Dendritic cell treated with granulocyte-macrophage colony-stimulating factor and Interleukin-4, amounts not matched to agents 40 ng/mL and 50 ng/mL, for 4 days (primary cell): ENCODE measurements around the gene NPHP4.

Experiments
- H3K27ac Mint-ChIP-seq: one replicate; pipeline ENCODE4 v1.8.0; 2022; ENCODE audit warnings: mild to moderate bottlenecking, mixed read lengths
- H3K27me3 Mint-ChIP-seq: one replicate; pipeline ENCODE4 v1.8.0; 2022; ENCODE audit warnings: mild to moderate bottlenecking, mixed read lengths
- H3K36me3 Mint-ChIP-seq: one replicate; pipeline ENCODE4 v1.8.0; 2022; ENCODE audit warnings: low read depth, mixed read lengths
- H3K4me1 Mint-ChIP-seq: one replicate; pipeline ENCODE4 v1.8.0; 2022; ENCODE audit warnings: low read depth, mixed read lengths
- H3K4me3 Mint-ChIP-seq: one replicate; pipeline ENCODE4 v1.8.0; 2022; ENCODE audit warnings: mild to moderate bottlenecking, moderate library complexity, mixed read lengths
- H3K9me3 Mint-ChIP-seq: one replicate; pipeline ENCODE4 v1.8.0; 2022; ENCODE audit warnings: mixed read lengths
- intact Hi-C: fragments of 100-400 bp; cut with micrococcal nuclease; formaldehyde crosslinking; loops from one replicate; pipeline ENCODE4 v1.15.0; 2022

The NPHP4 gene

GRCh38 chr1:5882367-5883128, 109.7 kb downstream of the NPHP4 start:
- Mint-ChIP-seq H3K4me1 (no peaks in the 10 kb centered on the region), H3K4me3 (no peak overlapping the region), H3K9me3 (peaks cover 22% of the 10 kb centered on the region), H3K36me3 (peaks cover 59% of the 10 kb centered on the region), H3K27ac (no peak overlapping the region), H3K27me3 (no peaks in the 10 kb centered on the region)
- intact Hi-C loops = no loop called here

GRCh38 chr1:5881526-5882222, 110.6 kb downstream of the NPHP4 start:
- Mint-ChIP-seq H3K27ac (no peak overlapping the region), H3K27me3 (no peaks in the 10 kb centered on the region), H3K4me3 (no peak overlapping the region), H3K9me3 (peaks cover 22% of the 10 kb centered on the region), H3K4me1 (no peaks in the 10 kb centered on the region), H3K36me3 (peaks cover 56% of the 10 kb centered on the region)
- intact Hi-C loops = no loop called here

GRCh38 chr1:5880630-5881405, 111.4 kb downstream of the NPHP4 start:
- Mint-ChIP-seq H3K27me3 (no peaks in the 10 kb centered on the region), H3K9me3 (peaks cover 22% of the 10 kb centered on the region), H3K27ac (no peak overlapping the region), H3K4me1 (no peaks in the 10 kb centered on the region), H3K36me3 (peaks cover 62% of the 10 kb centered on the region), H3K4me3 (no peak overlapping the region)
- intact Hi-C loops = no loop called here

GRCh38 chr1:5879421-5879820, 112.8 kb downstream of the NPHP4 start:
- intact Hi-C loops = no loop called here
- Mint-ChIP-seq H3K36me3 (peaks cover 72% of the 10 kb centered on the region), H3K27me3 (no peaks in the 10 kb centered on the region), H3K4me3 (no peak overlapping the region), H3K9me3 (peaks cover 22% of the 10 kb centered on the region), H3K27ac (no peak overlapping the region), H3K4me1 (no peaks in the 10 kb centered on the region)

GRCh38 chr1:5878971-5879370, 113.3 kb downstream of the NPHP4 start:
- peaks cover 22% of the 10 kb centered on the region for H3K9me3 Mint-ChIP-seq

GRCh38 chr1:5877683-5878530, 114.3 kb downstream of the NPHP4 start:
- Mint-ChIP-seq H3K36me3 (peaks cover 79% of the 10 kb centered on the region), H3K27me3 (no peaks in the 10 kb centered on the region), H3K9me3 (peaks cover 22% of the 10 kb centered on the region), H3K4me1 (no peaks in the 10 kb centered on the region), H3K4me3 (no peak overlapping the region), H3K27ac (no peak overlapping the region)
- intact Hi-C loops = no loop called here

More at GRCh38 chr1:5878971-5879370, 113.3 kb downstream of the NPHP4 start:
- intact Hi-C loops = no loop called here
- H3K4me1 Mint-ChIP-seq = no peaks in the 10 kb centered on the region
- peaks cover 77% of the 10 kb centered on the region for H3K36me3 Mint-ChIP-seq
- H3K27ac Mint-ChIP-seq = no peak overlapping the region
- H3K27me3 Mint-ChIP-seq = no peaks in the 10 kb centered on the region
- H3K4me3 Mint-ChIP-seq = no peak overlapping the region

- Mint-ChIP-seq H3K9me3 (peaks cover 22% of the 10 kb centered on the region), H3K27me3 (no peaks in the 10 kb centered on the region), H3K4me3 (no peak overlapping the region), H3K27ac (no peak overlapping the region), H3K4me1 (no peaks in the 10 kb centered on the region), H3K36me3 (peaks cover 74% of the 10 kb centered on the region)
- intact Hi-C loops = no loop called here
Measured at GRCh38 chr1:5877001-5877400, 115.2 kb downstream of the NPHP4 start.

GRCh38 chr1:5876094-5876650, 116.1 kb downstream of the NPHP4 start:
- Mint-ChIP-seq H3K36me3 (peaks cover 66% of the 10 kb centered on the region), H3K4me1 (no peaks in the 10 kb centered on the region), H3K4me3 (no peak overlapping the region), H3K27me3 (no peaks in the 10 kb centered on the region), H3K9me3 (peaks cover 19% of the 10 kb centered on the region), H3K27ac (no peak overlapping the region)
- intact Hi-C loops = no loop called here

GRCh38 chr1:5875345-5875910, 116.8 kb downstream of the NPHP4 start:
- intact Hi-C loops = no loop called here
- H3K27ac Mint-ChIP-seq = no peak overlapping the region
- no peaks in the 10 kb centered on the region for H3K4me1 Mint-ChIP-seq
- H3K27me3 Mint-ChIP-seq = no peaks in the 10 kb centered on the region
- H3K9me3 Mint-ChIP-seq = peaks cover 14% of the 10 kb centered on the region
- no peak overlapping the region for H3K4me3 Mint-ChIP-seq
- H3K36me3 Mint-ChIP-seq = peaks cover 58% of the 10 kb centered on the region

GRCh38 chr1:5874416-5875110, 117.7 kb downstream of the NPHP4 start:
- Mint-ChIP-seq H3K36me3 (peaks cover 50% of the 10 kb centered on the region), H3K27ac (no peak overlapping the region), H3K4me3 (no peak overlapping the region), H3K4me1 (no peaks in the 10 kb centered on the region), H3K9me3 (peaks cover 6% of the 10 kb centered on the region), H3K27me3 (no peaks in the 10 kb centered on the region)
- intact Hi-C loops = no loop called here

GRCh38 chr1:5873556-5873955, 118.7 kb downstream of the NPHP4 start:
- Mint-ChIP-seq H3K9me3 (peaks cover 7% of the 10 kb centered on the region), H3K4me3 (no peak overlapping the region), H3K36me3 (peaks cover 41% of the 10 kb centered on the region), H3K27me3 (no peaks in the 10 kb centered on the region), H3K27ac (no peak overlapping the region), H3K4me1 (no peaks in the 10 kb centered on the region)
- intact Hi-C loops = no loop called here

GRCh38 chr1:5872886-5873285, 119.3 kb downstream of the NPHP4 start:
- intact Hi-C loops = no loop called here
- peaks cover 8% of the 10 kb centered on the region for H3K9me3 Mint-ChIP-seq
- H3K4me3 Mint-ChIP-seq = no peak overlapping the region
- H3K36me3 Mint-ChIP-seq = peaks cover 44% of the 10 kb centered on the region
- H3K4me1 Mint-ChIP-seq = no peaks in the 10 kb centered on the region
- H3K27me3 Mint-ChIP-seq = no peaks in the 10 kb centered on the region
- H3K27ac Mint-ChIP-seq = no peak overlapping the region
